Stimulated activated CD8-positive, alpha-beta memory T cell treated with anti-CD3 and anti-CD28 coated beads, Interleukin-7, amount 100 ng/mL, for 48 hours (primary cell): Measurements from ENCODE around the gene MAVS.

Experiments used
- DNase-seq, 2 donors: peaks; one replicate each; pipeline ENCODE4 v3.0.0-alpha.2; 2020; ENCODE audit warnings: low read depth in 1 of 2; ENCODE audit errors: extremely low read depth in 1 of 2

The MAVS gene

DNA sequence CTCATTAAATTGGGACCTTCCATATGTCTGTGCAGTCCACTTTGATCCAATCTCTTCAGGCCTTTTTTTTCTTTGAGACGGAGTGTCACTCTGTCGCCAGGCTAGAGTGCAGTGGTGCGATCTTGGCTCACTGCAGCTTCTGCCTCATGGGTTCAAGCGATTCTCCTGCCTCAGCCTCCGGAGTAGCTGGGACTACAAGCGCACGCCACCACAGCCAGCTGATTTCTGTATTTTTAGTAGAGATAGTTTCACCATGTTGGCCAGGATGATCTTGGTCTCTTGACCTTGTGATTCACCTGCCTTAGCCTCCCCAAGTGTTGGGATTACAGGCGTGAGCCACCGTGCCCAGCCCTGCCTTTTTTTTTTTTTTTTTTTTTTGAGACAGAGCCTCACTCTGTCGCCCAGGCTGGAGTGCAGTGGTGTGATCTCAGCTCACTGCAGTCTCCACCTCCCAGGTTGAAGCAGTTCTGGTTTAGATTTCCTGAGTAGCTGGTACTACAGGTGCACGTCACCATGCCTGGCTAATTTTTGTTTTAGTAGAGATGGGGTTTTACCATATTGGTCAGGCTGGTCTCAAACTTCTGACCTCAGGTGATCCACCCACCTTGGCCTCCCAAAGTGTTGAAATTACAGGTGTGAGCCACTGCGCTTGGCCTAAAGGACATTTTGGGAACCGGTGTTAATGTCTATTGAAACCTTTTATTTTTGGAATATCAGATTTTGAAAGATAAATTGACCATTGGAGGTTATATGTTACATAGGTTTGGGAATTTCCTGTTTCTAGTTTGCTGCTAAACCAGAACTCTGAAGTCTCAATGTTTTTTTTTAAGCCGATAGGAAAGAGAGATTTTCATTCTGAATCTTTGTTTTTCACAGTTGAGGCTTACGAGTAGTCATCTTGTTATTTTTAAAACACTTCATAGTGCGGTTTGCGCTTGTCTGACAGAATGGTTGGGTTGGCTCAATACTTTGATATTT is 60.4 kb downstream of the MAVS start:
- peak in 1 of 2 donors; percentile 46 for DNase-seq

DNA sequence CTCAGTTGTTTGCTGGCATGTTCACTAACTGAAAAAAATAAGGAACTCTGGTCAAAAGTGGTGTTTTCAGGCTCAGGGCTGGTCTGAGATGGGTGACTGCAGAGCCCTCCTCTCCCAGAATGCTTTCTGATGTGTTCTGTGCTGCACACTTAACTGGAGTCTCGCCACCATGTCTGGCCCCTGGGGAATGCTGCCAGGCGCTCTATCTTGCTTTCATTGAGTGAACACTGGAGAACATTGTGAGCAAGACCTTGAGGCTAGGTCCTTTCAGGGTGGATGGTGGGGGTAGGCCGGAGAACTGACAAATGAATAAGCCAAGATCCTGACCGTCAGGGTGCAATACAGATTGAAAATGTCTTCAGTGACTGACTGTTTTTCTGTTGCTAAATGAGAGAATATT is 62.0 kb downstream of the MAVS start:
- DNase-seq: no peak

DNA sequence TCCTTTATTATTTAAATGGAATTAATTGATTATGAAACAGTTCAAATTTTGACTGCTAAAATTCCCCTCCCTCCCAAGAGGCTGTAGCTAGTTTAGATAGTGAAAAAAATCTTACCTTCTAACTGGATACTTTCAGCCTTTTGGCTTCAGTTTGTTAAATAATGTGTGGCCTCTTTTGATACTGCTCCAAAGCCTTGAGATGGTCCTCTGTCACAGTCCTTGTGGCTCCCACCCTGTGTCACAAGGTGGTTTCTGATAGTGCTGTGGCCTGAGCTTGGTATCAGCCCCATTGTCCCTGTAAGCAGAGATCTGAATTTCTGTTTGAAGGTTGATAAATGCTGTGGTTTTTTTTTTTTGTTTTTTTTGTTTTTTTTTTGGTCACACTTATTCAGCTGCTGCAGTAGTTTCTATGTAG is 63.3 kb downstream of the MAVS start:
- DNase-seq: no peak

DNA sequence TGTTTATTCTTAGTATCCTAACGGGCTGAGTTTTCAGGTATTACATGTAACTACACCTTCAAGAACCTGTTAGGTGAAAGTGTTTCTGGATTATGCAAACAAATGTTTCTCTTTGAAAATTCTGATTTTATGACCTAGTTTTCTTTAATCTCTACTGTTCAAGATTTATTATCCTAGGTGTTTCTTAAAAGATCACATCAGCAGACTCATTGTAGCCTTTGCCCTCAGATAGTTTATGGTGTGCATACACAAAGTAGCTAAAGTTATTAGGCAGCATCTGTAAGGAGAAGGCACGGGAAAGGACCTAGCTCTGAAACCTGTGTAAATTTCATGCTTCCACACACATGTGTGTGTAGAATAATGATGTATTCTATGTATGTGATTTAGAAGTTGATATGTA is 64.2 kb downstream of the MAVS start:
- DNase-seq: no peak

DNA sequence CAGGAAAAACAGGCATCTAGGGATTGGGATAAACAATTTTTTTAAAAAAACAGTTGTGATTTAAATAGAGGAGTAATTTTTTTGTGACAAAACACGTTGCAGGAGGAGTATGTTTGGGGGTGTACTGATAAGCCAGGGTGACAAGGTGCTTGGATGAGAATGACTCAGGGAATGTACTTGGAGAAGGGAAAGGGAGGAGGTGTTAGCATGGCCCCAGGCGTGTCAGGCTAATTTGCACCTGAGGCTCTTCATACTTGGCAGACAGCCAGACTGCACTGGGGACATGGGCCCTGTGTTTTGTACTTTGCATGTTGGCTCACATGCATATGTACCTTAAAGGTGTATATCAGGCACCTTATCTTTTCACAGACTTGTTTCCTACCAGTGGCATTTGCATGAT is 65.3 kb downstream of the MAVS start:
- DNase-seq: no peak

DNA sequence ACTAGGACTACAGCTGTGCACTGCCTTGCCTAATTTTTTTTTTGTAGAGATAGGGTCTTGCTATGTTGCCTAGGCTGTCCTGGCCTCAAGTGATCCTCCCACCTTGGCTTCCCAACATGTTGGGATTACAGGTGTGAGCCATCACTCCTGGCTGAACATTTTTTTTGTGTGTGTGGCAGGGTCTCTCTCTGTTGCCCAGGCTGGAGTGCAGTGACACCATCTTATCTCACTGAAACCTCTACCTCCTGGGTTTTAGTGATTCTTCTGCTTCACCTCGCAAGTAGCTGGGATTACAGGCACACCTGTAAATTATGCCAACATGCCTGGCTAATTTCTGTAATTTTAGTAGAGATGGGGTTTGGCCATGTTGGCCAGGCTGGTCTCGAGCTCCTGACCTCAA is 67.8 kb downstream of the MAVS start:
- DNase-seq: no peak

DNA sequence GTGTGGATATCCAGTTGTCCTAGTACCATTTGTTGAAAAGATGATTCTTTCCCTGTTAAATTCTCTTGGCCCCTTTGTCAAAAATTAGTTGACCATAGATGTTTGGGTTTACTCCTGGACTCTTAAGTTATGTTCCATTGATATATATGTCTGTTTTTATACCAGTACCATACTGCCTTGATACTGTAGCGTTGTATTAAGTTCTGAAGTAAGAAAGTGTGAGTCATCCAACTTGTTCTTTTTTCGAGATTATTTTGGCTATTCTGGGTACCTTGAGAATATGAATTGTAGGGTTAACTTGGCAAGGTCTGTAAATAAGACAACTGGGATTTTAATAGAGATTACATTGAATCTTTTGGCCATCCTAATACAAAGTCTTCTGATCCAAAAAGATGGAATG is 69.1 kb downstream of the MAVS start:
- DNase-seq: no peak

DNA sequence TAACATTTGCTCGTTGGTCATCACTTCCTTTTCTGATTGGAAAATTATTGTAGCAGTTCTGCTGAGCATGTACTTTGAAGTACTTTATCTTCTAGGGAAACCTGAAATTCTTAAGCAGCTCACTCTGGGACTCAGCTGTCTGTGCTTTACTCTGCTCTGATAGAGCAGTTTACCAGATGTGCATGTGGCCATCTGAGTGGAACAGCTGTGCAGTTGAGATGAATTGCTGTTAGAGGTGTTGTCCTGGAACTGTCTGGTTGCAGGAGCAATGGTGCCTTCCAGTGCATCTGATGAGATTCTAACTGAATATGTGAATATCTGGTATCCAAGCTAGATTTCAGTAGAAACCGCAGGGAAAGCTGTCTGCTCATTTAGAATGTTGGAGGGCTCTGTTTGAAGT is 69.7 kb downstream of the MAVS start:
- DNase-seq: no peak

DNA sequence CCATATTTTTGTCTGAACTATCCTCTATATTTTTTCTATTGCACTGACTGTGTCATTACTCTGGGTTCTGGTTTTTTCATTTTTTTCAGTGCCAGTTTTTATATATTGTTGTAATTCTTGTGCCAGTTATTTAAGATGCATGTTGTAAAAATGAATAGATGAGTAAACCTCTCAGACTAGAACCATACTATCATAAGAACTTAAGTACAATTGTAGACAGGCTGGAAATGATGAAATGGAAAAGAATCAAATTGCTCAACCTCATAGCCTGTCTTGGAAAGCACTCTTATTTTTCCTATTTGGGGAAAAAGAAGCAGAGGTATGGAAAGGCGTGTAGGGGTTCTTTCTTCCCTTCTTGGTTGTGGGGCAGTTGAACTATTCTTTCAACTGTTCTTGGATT is 72.7 kb downstream of the MAVS start:
- DNase-seq: no peak

DNA sequence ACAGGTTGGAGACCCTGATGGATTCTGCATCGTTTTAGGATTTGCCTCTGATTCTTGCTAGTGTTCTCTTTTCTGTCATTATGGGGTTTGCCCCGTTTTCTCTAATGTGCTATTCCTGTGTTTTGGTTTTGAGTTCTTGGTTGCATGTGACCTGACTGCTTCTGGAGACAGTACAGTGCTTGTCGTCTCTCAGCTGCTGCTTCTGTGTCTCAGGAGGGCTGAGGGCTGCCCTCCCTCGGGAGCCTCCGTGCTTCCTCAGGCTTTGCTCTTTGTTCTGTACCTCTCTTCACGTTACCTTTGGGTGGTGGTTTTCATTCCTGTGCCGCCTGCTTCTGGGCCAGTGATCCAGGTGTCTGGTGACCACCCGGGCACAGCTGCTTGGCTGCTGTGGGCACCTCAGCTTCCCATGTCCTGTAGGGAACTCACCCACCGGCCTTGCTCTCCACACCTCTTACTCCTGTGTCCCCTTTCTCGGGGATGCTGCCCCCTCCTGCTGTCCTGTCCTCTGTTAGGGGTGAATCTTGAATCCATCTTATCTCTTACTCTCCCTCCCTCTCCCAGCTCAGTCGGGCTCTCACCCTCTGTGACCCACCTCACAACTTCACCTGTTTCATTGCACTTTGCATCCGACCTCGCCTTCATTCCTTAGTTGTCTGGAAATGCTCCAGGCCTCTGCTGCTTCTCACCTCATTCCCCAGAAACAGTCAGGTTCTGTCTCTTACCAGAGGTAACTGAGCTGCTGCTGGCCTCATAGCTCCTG is 75.8 kb downstream of the MAVS start:
- DNase-seq: no peak

DNA sequence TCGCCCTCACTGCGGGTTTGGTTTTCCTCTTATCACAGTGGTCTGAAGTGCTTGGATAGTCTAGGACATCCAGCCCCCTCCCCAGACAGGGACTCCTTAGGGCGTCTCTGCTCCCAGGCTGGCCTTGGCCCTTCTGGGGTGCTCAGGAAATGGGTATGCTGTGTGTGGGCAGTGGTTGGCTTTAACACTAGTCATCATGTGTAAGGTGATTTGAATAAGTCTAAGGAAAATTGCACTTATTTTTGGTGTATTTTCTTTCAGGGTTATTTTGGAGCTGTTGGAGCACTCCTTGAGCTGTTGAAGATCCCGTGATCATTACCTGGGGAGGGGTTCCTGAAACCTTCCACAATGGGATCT is 76.3 kb downstream of the MAVS start:
- DNase-seq: no peak

DNA sequence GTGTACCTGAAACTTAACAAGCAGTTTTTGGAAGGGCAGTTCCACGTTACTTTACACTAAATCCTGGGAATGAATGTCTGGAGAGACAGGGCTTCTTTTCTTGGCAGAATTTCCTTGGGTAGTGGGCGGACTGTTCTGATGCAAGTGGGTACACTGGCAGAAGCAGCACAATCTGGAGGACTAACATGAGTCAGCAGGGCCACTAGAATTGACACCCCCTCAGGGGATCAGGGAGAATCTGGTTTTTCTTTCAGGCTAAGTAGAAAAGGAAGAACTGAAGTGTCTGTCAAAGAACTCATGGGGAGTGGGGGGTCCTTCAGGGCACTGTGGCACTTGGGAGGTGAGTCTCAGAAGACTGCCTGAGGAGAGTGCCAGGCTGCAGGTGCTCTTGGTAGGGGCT is 77.2 kb downstream of the MAVS start:
- DNase-seq: no peak

DNA sequence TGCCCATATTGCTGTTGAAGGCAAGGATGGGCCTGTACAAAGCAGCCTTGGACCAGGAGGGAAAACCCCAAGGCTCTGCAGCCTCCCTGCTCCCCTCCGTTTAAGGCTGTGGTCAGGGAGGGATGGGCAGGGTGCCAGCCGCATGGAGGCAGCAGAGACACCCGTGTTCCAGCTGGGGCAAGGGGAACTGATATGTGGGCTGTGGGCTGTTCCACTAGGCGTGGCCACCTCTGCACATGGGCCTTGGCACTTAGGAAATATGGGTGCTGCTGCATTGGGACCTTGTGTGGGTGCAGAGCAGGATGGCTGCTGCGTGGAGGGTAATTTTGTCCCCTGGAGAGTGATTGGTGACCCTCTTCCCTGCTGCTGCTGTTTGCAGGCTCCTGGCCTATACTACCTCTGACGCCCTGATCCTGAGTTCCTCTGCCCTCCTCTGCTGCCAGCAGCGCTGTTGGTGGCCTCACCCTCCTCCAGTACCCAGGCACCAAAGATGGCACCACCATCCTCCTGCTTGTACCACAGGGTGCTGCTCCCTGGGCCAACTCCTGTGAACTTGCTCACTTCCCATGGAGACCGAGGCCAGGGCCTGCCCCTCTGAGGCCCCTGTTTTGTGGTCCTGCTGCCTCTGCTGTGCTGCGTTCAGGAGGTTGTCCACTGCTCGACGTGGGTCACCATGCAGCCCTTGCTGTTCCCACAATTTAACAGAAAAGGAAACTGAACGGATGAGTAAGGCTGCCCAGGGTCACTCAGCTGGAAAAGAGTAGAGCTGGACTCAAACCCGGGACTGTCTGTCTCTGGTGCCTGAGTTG is 77.9 kb downstream of the MAVS start:
- no peak for DNase-seq

DNA sequence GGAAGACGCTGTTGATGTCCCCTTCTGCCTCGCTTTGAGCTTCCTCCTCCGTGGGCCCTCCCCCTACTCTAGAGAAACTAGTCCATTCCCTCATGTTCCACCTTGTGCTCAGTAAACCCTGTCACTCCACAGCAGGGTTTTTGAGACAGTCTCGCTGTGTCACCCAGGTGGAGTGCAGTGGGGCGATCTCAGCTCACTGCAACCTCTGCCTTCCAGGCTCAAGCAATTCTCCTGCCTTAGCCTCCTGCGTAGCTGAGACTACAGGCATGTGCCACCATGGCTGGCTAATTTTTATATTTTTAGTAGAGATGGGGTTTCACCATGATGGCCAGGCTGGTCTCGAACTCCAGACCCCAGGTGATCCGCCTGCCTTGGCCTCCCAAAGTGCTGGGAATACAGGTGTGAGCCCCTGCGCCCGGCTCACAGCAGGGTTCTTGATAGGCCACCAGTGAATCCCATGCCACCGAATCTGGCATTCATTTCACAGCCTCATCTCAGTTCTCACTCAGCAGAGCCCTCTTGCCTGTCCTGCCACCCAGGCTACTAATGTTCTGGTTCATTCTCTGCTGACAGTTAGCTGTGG is 78.6 kb downstream of the MAVS start:
- DNase-seq: no peak
